Astrocyte (in vitro differentiated cells and primary cell): ENCODE measurements around the gene LILRA1.

Source experiments
- CTCF ChIP-seq: IDR thresholded peaks from 2 replicates; pipeline ENCODE4 v1.5.1; 2011; ENCODE audit warnings: low read depth, mild to moderate bottlenecking, inconsistent platforms, low read length, moderate library complexity; ENCODE audit not compliant: insufficient read depth
- EZH2 ChIP-seq: IDR thresholded peaks from 2 replicates; pipeline ENCODE4 v1.6.1; 2012; ENCODE audit warnings: mild to moderate bottlenecking, low read length, inconsistent platforms; ENCODE audit not compliant: insufficient read depth

GRCh38 chr19:54606891-54607784 lies 13.7 kb downstream of the LILRA1 start:
- TF ChIP-seq CTCF (no peak), EZH2 (no peak)
